T-cell (primary cell): ENCODE data around the gene CHM. TPM values are rescaled to one million over a fixed set of nuclear protein-coding genes. Genes with fewer than 3 reads are reported as not detected.
A peak's percentile ranks its signal among the peaks of the same experiment; 100 is the strongest.
"Not testable (repeated sequence)": the region's sequence is repeated elsewhere in the genome, so short reads cannot be mapped to it uniquely, and the experiment has no call there.

Source experiments
- ATAC-seq, 4 experiments: fragments of 200-7000 bp in 3 of 4; fragments of 150-1000 bp in 1 of 4; cut with Tn5 transposase; replicated peaks in 1 of 4; 1 replicate in 3 of 4; 2 replicates in 1 of 4; pipeline ENCODE4 v1.10.0; 2021; ENCODE audit warnings: moderate library complexity in 3 of 4, mild to moderate bottlenecking in 2 of 4, moderate number of reproducible peaks in 1 of 4
- CTCF ChIA-PET, 2 donors: fragments of 300-600 bp; sonication (Branson Sonifier 250); formaldehyde crosslinking; loops; one replicate each; lab custom pipeline; 2022; ENCODE audit warnings: antibody characterized with exemption in 2 of 2; lab: Charles Lee
- POLR2A ChIA-PET, 2 donors: fragments of 300-600 bp; sonication (Branson Sonifier 250); formaldehyde crosslinking; loops; one replicate each; lab custom pipeline; 2022; ENCODE audit warnings: antibody characterized with exemption in 2 of 2; lab: Charles Lee
- DNase-seq, 35 experiments: peaks; one replicate each; pipeline versions ENCODE4 v3.0.0 to v3.0.0-alpha.2; 2013 to 2023
- H3K27ac ChIP-seq: one replicate; pipeline ENCODE4 v1.5.1; 2013; ENCODE audit warnings: low read length
- H3K27me3 ChIP-seq, 2 experiments: replicated peaks in 1 of 2; 1 replicate in 1 of 2; 2 replicates in 1 of 2; pipeline versions ENCODE4 v1.6.1 to v1.7.0; 2013; ENCODE audit warnings: low read length in 1 of 2, mixed read lengths in 1 of 2; ENCODE audit not compliant: control insufficient read depth in 2 of 2, insufficient read depth in 2 of 2; ENCODE audit errors: extremely low read depth in 1 of 2
- H3K36me3 ChIP-seq, 2 donors: 1 replicate in 1 of 2; 2 replicates in 1 of 2; pipeline versions ENCODE4 v1.6.1 to v1.7.0; 2013; ENCODE audit warnings: low read length in 1 of 2; ENCODE audit not compliant: control insufficient read depth in 2 of 2, insufficient read depth in 1 of 2; ENCODE audit errors: extremely low read depth in 1 of 2
- H3K4me1 ChIP-seq, 2 experiments: 1 replicate in 1 of 2; 2 replicates in 1 of 2; pipeline versions ENCODE4 v1.6.1 to v1.7.0; 2013; ENCODE audit warnings: low read length in 2 of 2, mixed read lengths in 1 of 2; ENCODE audit not compliant: insufficient read depth in 2 of 2, control insufficient read depth in 1 of 2; ENCODE audit errors: extremely low read depth in 1 of 2
- H3K4me3 ChIP-seq, 2 donors: 1 replicate in 1 of 2; 2 replicates in 1 of 2; pipeline versions ENCODE4 v1.5.1 to v1.7.0; 2013; ENCODE audit warnings: mild to moderate bottlenecking in 2 of 2, low read length in 1 of 2, moderate library complexity in 1 of 2; ENCODE audit not compliant: control insufficient read depth in 1 of 2; ENCODE audit errors: extremely low read depth in 1 of 2
- H3K9me3 ChIP-seq: 2 replicates; pipeline ENCODE4 v1.7.0; 2013
- H3K27ac Mint-ChIP-seq, 2 donors: one replicate each; pipeline ENCODE4 v1.8.0; 2020 to 2021; ENCODE audit warnings: mild to moderate bottlenecking in 2 of 2, mixed read lengths in 2 of 2
- H3K27me3 Mint-ChIP-seq, 2 donors: one replicate each; pipeline ENCODE4 v1.8.0; 2021 to 2022; ENCODE audit warnings: mixed read lengths in 2 of 2
- H3K36me3 Mint-ChIP-seq: one replicate; pipeline ENCODE4 v1.8.0; 2021; ENCODE audit warnings: mixed read lengths
- H3K4me1 Mint-ChIP-seq, 3 donors: one replicate each; pipeline ENCODE4 v1.8.0; 2020 to 2022; ENCODE audit warnings: mixed read lengths in 3 of 3, mild to moderate bottlenecking in 1 of 3
- H3K4me3 Mint-ChIP-seq, 3 donors: one replicate each; pipeline ENCODE4 v1.8.0; 2020 to 2022; ENCODE audit warnings: mild to moderate bottlenecking in 3 of 3, mixed read lengths in 3 of 3, moderate library complexity in 3 of 3
- H3K9me3 Mint-ChIP-seq, 3 donors: one replicate each; pipeline ENCODE4 v1.8.0; 2020 to 2022; ENCODE audit warnings: mixed read lengths in 3 of 3
- WGBS: methylation state at CpG from one replicate; pipeline ENCODE4 v1.1.5; 2013; ENCODE audit warnings: missing lambda C conversion rate; ENCODE audit not compliant: insufficient coverage; 5-methylcytosine and 5-hydroxymethylcytosine counted together
- total RNA-seq, 35 experiments: library from RNA in 6 of 35; stranded (reverse) in 6 of 35; fragments of 120-200 nt in 1 of 35; gene quantifications; one replicate each; pipeline versions ENCODE4 v1.2.1 to v1.2.4 and lab custom pipeline; 2013 to 2026

CHM gene
- total RNA-seq, 5 donors from 2014 or later (not counting 1 experiment from before 2014, with no cell fraction given): 10.5 to 16.8 (median 16.2) TPM

DNA sequence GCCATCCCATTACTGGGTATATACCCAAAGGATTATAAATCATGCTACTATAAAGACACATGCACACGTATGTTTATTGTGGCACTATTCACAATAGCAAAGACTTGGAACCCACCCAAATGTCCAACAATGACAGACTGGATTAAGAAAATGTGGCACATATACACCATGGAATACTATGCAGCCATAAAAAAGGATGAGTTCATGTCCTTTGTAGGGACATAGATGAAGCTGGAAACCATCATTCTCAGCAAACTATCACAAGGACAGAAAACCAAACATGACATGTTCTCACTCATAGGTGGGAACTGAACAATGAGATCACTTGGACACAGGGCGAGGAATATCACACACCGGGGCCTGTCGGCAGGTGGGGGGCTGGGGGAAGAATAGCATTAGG, 39.5 kb downstream of the CHM start:
- H3K27ac Mint-ChIP-seq, H3K9me3 Mint-ChIP-seq, ATAC-seq, H3K27me3 Mint-ChIP-seq, H3K4me3 Mint-ChIP-seq, DNase-seq, CTCF ChIA-PET, POLR2A ChIA-PET, H3K4me3 ChIP-seq, H3K27me3 ChIP-seq, H3K27ac ChIP-seq, H3K9me3 ChIP-seq, H3K36me3 ChIP-seq, H3K4me1 ChIP-seq: not testable (repeated sequence)
- Mint-ChIP-seq H3K4me1 (peaks cover 29 to 47% (median 43%) of the 10 kb centered on the region in 3 donors), H3K36me3 (peaks cover 36% of the 10 kb centered on the region)
- WGBS: no CpG with 5 or more reads among the region's 4 CpGs

- Histone ChIP-seq H3K9me3 (no peaks in the 10 kb centered on the region), H3K27ac (no peak overlapping the region), H3K27me3 (no peaks in the 10 kb centered on the region), H3K36me3 (no peaks in the 10 kb centered on the region), H3K4me3 (no peak overlapping the region), H3K4me1 (peaks cover 3 to 9% of the 10 kb centered on the region in 2 experiments)
- H3K27me3 Mint-ChIP-seq: no peaks in the 10 kb centered on the region
- no peaks in the 10 kb centered on the region for H3K9me3 Mint-ChIP-seq
- peak overlapping the region in 1 of 3 donors; percentile 48 for H3K4me3 Mint-ChIP-seq
- H3K27ac Mint-ChIP-seq: peak overlapping the region in 1 of 2 donors; percentile 6
- peak in 3 of 4 experiments; percentile 23 to 52 (median 27) for ATAC-seq
- peak in 15 of 35 experiments; percentile 1 to 25 (median 3) for DNase-seq
- ChIA-PET POLR2A (no interaction called here), CTCF (no interaction called here)
- peaks cover 40 to 59% (median 56%) of the 10 kb centered on the region in 3 donors for H3K4me1 Mint-ChIP-seq
- WGBS: 42% methylated on average over 2 of the region's 12 CpGs
- H3K36me3 Mint-ChIP-seq: peaks cover 10% of the 10 kb centered on the region
These were observed 45.1 kb downstream of the CHM start for GRCh38 chrX:86002076-86002896.

GRCh38 chrX:85998954-85999353, 48.4 kb downstream of the CHM start:
- DNase-seq (no peak), ATAC-seq (no peak)
- Histone ChIP-seq H3K4me1 (peaks cover 3 to 9% of the 10 kb centered on the region in 2 experiments), H3K27me3 (no peaks in the 10 kb centered on the region), H3K27ac (no peak overlapping the region), H3K4me3 (no peak overlapping the region), H3K36me3 (no peaks in the 10 kb centered on the region), H3K9me3 (no peaks in the 10 kb centered on the region)
- Mint-ChIP-seq H3K4me3 (no peak overlapping the region), H3K36me3 (no peaks in the 10 kb centered on the region), H3K9me3 (no peaks in the 10 kb centered on the region), H3K27ac (no peak overlapping the region), H3K27me3 (no peaks in the 10 kb centered on the region), H3K4me1 (peaks cover 34 to 50% (median 41%) of the 10 kb centered on the region in 3 donors)
- POLR2A ChIA-PET: no interaction called here
- CTCF ChIA-PET: no interaction called here

- H3K9me3 ChIP-seq: no peaks in the 10 kb centered on the region
- Mint-ChIP-seq H3K4me3 (no peak overlapping the region), H3K27ac (no peak overlapping the region), H3K36me3 (no peaks in the 10 kb centered on the region), H3K27me3 (no peaks in the 10 kb centered on the region), H3K9me3 (no peaks in the 10 kb centered on the region), H3K4me1 (peaks cover 22 to 43% (median 34%) of the 10 kb centered on the region in 3 donors)
- POLR2A ChIA-PET: no interaction called here
- no peak overlapping the region for H3K27ac ChIP-seq
- H3K4me3 ChIP-seq: no peak overlapping the region
- DNase-seq (no peak), ATAC-seq (no peak)
- CTCF ChIA-PET: no interaction called here
- no peaks in the 10 kb centered on the region for H3K4me1 ChIP-seq
- H3K36me3 ChIP-seq: no peaks in the 10 kb centered on the region
- no peaks in the 10 kb centered on the region for H3K27me3 ChIP-seq
These were observed 50.8 kb downstream of the CHM start for GRCh38 chrX:85996555-85996954.

DNA sequence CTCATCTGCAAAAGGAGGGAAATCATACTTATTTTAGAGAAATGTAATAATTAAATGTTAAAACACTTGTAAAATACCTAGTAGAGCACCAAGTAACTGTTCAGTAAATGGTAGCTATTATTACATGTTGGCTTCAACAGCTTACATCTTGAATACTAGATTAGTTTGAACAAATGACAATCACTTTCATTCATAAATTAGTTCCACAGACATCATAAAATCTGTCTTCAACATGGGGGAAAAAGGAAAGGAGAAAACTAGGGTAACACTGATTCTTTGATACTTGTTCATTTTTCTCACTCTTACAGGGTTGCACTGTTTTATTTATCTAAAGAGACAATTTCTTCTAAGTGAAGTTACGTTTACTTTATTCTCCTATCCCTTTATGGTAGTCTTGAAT, 51.7 kb downstream of the CHM start:
- H3K4me1 Mint-ChIP-seq: peaks cover 22 to 37% (median 30%) of the 10 kb centered on the region in 3 donors
- POLR2A ChIA-PET: interaction anchor here in 1 of 2 donors (0.6 kb wide), 1 partner anchor 8 kb away, joined by 3 read pairs; no protein-coding TSS in a partner anchor
- Histone ChIP-seq H3K4me3 (no peak overlapping the region), H3K27me3 (no peaks in the 10 kb centered on the region), H3K9me3 (no peaks in the 10 kb centered on the region), H3K36me3 (no peaks in the 10 kb centered on the region), H3K4me1 (no peaks in the 10 kb centered on the region), H3K27ac (no peak overlapping the region)
- H3K27ac Mint-ChIP-seq: no peak overlapping the region
- ATAC-seq (no peak), DNase-seq (no peak)
- WGBS: no CpG with 5 or more reads among the region's 1 CpG
- H3K9me3 Mint-ChIP-seq: no peaks in the 10 kb centered on the region
- no peaks in the 10 kb centered on the region for H3K36me3 Mint-ChIP-seq
- no peaks in the 10 kb centered on the region for H3K27me3 Mint-ChIP-seq
- H3K4me3 Mint-ChIP-seq: no peak overlapping the region
- CTCF ChIA-PET: no interaction called here

DNA sequence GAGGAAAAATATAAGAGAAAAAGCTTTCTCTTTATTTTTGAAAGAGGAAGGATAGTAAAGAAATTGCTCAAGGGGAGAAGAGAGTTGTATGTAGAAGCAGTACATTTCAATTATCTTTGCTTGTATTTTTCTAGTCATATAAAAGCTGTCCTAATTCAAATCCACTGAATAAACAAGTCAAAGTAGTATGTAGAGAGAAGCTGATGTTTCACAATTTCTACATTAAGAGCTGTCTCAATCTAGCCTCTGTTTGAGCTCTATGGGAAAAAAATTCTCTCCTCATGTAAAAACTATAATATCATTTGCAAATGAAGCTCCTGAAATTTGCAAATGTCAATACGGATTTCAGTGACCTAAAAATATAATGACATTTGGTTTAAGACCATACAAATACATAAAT, 52.6 kb downstream of the CHM start:
- no CpG with 5 or more reads among the region's 1 CpG for WGBS
- ATAC-seq: no peak
- POLR2A ChIA-PET: no interaction called here

More for the DNA sequence above, 52.6 kb downstream of the CHM start:
- CTCF ChIA-PET: no interaction called here
- H3K9me3 ChIP-seq: no peaks in the 10 kb centered on the region
- H3K27ac Mint-ChIP-seq: no peak overlapping the region
- no peaks in the 10 kb centered on the region for H3K4me1 ChIP-seq
- DNase-seq: no peak
- no peak overlapping the region for H3K4me3 Mint-ChIP-seq
- H3K27me3 ChIP-seq: no peaks in the 10 kb centered on the region
- H3K9me3 Mint-ChIP-seq: peaks cover 0 to 4% (median 0%) of the 10 kb centered on the region in 3 donors
- H3K36me3 ChIP-seq: no peaks in the 10 kb centered on the region
- H3K27ac ChIP-seq: no peak overlapping the region
- H3K4me3 ChIP-seq: no peak overlapping the region
- H3K4me1 Mint-ChIP-seq: peaks cover 22 to 35% (median 28%) of the 10 kb centered on the region in 3 donors
- peaks cover 5% of the 10 kb centered on the region for H3K36me3 Mint-ChIP-seq
- no peaks in the 10 kb centered on the region for H3K27me3 Mint-ChIP-seq
